ENCODE measurements around the gene CALR.

DNA sequence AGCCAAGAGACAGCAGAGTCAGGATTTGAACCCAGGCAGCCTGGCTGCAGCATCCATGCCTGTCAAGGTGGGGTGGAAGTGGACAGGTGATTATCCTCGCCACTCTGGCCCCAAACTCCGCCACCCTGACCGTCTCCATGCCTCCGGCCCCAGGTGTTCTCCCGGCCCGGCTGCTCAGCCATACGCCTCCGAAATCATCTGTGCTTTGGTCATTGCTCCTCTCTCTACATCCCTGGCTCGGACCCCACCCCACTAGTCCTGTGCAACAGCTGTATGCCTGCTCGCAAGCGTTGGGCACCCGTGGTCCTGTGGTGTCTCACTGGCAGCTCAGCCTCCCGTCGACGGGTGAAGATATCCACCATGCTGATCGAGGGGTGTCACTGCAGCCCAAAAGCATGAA, 34.8 kb downstream of the CALR start:
- TF ChIP-seq ZNF274 (IDR thresholded peaks at IDR 0.05; ENCODE audit: low read depth, low read length) (no peak), YY1 (IDR thresholded peaks at IDR 0.05; ENCODE audit: insufficient read depth, insufficient read length) (no peak), SUZ12 (IDR thresholded peaks at IDR 0.05; ENCODE audit: extremely low read depth, insufficient read depth, insufficient read length) (no peak)

Data from NT2/D1 (cell line).